Fibroblast of skin of right quadriceps (primary cell): ENCODE measurements around the gene ST8SIA5.

Source experiments
- DNase-seq: peaks from one replicate; pipeline ENCODE4 v3.0.0-alpha.2; 2013

The ST8SIA5 gene

GRCh38 chr18:46663539-46663938, 93.3 kb downstream of the ST8SIA5 start:
- no peak for DNase-seq

GRCh38 chr18:46660957-46661749, 95.7 kb downstream of the ST8SIA5 start:
- no peak for DNase-seq

- DNase-seq: no peak
These were observed 97.4 kb downstream of the ST8SIA5 start for GRCh38 chr18:46659484-46659883.

GRCh38 chr18:46657115-46657955, 99.5 kb downstream of the ST8SIA5 start, which contains the start of gene LOXHD1:
Gene LOXHD1, minus strand, starts transcription at chr18:46657220. Its CDS starts 187 bp downstream, at chr18:46657033.
- no peak for DNase-seq

GRCh38 chr18:46656326-46657114, 100.3 kb downstream of the ST8SIA5 start:
- DNase-seq: no peak

GRCh38 chr18:46652372-46652771, 104.5 kb downstream of the ST8SIA5 start:
- no peak for DNase-seq

- no peak for DNase-seq
These were observed 106.2 kb downstream of the ST8SIA5 start for GRCh38 chr18:46650681-46651080.

GRCh38 chr18:46649071-46649862, 107.6 kb downstream of the ST8SIA5 start:
- DNase-seq: no peak

- no peak for DNase-seq
These were observed 110.4 kb downstream of the ST8SIA5 start for GRCh38 chr18:46646468-46646867.

- no peak for DNase-seq
These were observed 114.3 kb downstream of the ST8SIA5 start for GRCh38 chr18:46642561-46642960.

GRCh38 chr18:46641917-46642316, 114.9 kb downstream of the ST8SIA5 start:
- no peak for DNase-seq

- no peak for DNase-seq
These were observed 117.5 kb downstream of the ST8SIA5 start for GRCh38 chr18:46639386-46639785.

GRCh38 chr18:46636040-46636630, 120.7 kb downstream of the ST8SIA5 start:
- no peak for DNase-seq

GRCh38 chr18:46632401-46633071, 124.3 kb downstream of the ST8SIA5 start:
- DNase-seq: peak; percentile 31

GRCh38 chr18:46630991-46631390, 125.9 kb downstream of the ST8SIA5 start:
- no peak for DNase-seq

GRCh38 chr18:46630160-46630559, 126.7 kb downstream of the ST8SIA5 start:
- DNase-seq: no peak

GRCh38 chr18:46629361-46629760, 127.5 kb downstream of the ST8SIA5 start:
- no peak for DNase-seq

GRCh38 chr18:46628206-46628605, 128.6 kb downstream of the ST8SIA5 start:
- DNase-seq: no peak

GRCh38 chr18:46627136-46627535, 129.7 kb downstream of the ST8SIA5 start:
- no peak for DNase-seq

- DNase-seq: no peak
These were observed 131.8 kb downstream of the ST8SIA5 start for GRCh38 chr18:46625069-46625468.

- no peak for DNase-seq
These were observed 132.7 kb downstream of the ST8SIA5 start for GRCh38 chr18:46624127-46624526.
